GM23338 (cell line): ENCODE data around the gene DPF1. TPM values are rescaled to one million over a fixed set of nuclear protein-coding genes. Genes with fewer than 3 reads are reported as not detected.

Experiments used
- ATAC-seq: fragments of 200-7000 bp; cut with Tn5 transposase; 3 replicates; pipeline ENCODE4 v1.9.1; 2020
- DNase-seq: peaks from one replicate; pipeline ENCODE4 v3.0.0-alpha.2; 2015; ENCODE audit warnings: low spot score
- H2AFZ ChIP-seq: fragments of 200-600 bp; sonication (generic); 2 replicates; pipeline ENCODE4 v1.8.0; 2016; ENCODE audit warnings: antibody characterized with exemption, mild to moderate bottlenecking, moderate library complexity
- H3F3A ChIP-seq: fragments of 200-600 bp; sonication (generic); replicated peaks from 2 replicates; pipeline ENCODE4 v1.8.0; 2017; ENCODE audit warnings: antibody characterized with exemption, mixed run types, low read depth
- H3K27ac ChIP-seq: fragments of 200-600 bp; sonication (generic); 2 replicates; pipeline ENCODE4 v1.6.1; 2016; ENCODE audit warnings: low read depth
- H3K27me3 ChIP-seq: fragments of 200-600 bp; sonication (generic); 2 replicates; pipeline ENCODE4 v1.8.0; 2016; ENCODE audit warnings: mild to moderate bottlenecking, mixed run types, moderate library complexity; ENCODE audit not compliant: insufficient read depth
- H3K36me3 ChIP-seq: fragments of 200-600 bp; sonication (generic); 2 replicates; pipeline ENCODE4 v1.8.0; 2016; ENCODE audit warnings: mild to moderate bottlenecking; ENCODE audit not compliant: insufficient read depth
- H3K4me1 ChIP-seq: fragments of 200-600 bp; sonication (generic); 2 replicates; pipeline ENCODE4 v1.8.0; 2016; ENCODE audit warnings: mild to moderate bottlenecking, moderate library complexity; ENCODE audit not compliant: insufficient read depth
- H3K4me2 ChIP-seq: fragments of 200-600 bp; sonication (generic); 2 replicates; pipeline ENCODE4 v1.7.1; 2017; ENCODE audit warnings: mixed run types
- H3K4me3 ChIP-seq: fragments of 200-600 bp; sonication (generic); 2 replicates; pipeline ENCODE4 v1.6.1; 2016; ENCODE audit warnings: mixed run types
- H3K79me2 ChIP-seq: fragments of 200-600 bp; sonication (generic); replicated peaks from 2 replicates; pipeline ENCODE4 v1.8.0; 2017; ENCODE audit warnings: mild to moderate bottlenecking; ENCODE audit not compliant: insufficient read depth
- H3K9me2 ChIP-seq: fragments of 200-600 bp; sonication (generic); 2 replicates; pipeline ENCODE4 v1.8.0; 2017; ENCODE audit not compliant: insufficient read depth
- H4K20me1 ChIP-seq: fragments of 200-600 bp; sonication (generic); replicated peaks from 2 replicates; pipeline ENCODE4 v1.8.0; 2017; ENCODE audit warnings: mild to moderate bottlenecking; ENCODE audit not compliant: insufficient read depth
- H3K27ac Mint-ChIP-seq: 2 replicates; pipeline ENCODE4 v1.8.0; 2020; ENCODE audit warnings: inconsistent platforms, mild to moderate bottlenecking, moderate library complexity, mixed read lengths
- H3K27me3 Mint-ChIP-seq: 3 replicates; pipeline ENCODE4 v1.8.0; 2022; ENCODE audit warnings: low read depth, mild to moderate bottlenecking, moderate library complexity, mixed read lengths, inconsistent platforms; ENCODE audit not compliant: insufficient read depth, poor library complexity
- H3K36me3 Mint-ChIP-seq: 3 replicates; pipeline ENCODE4 v1.8.0; 2021; ENCODE audit warnings: low read depth, mild to moderate bottlenecking, inconsistent platforms, moderate library complexity, mixed read lengths
- H3K4me1 Mint-ChIP-seq: 3 replicates; pipeline ENCODE4 v1.8.0; 2020; ENCODE audit warnings: mild to moderate bottlenecking, inconsistent platforms, mixed read lengths
- H3K4me3 Mint-ChIP-seq: 3 replicates; pipeline ENCODE4 v1.8.0; 2021; ENCODE audit warnings: moderate library complexity, mild to moderate bottlenecking, inconsistent platforms, mixed read lengths
- H3K9me3 Mint-ChIP-seq: 3 replicates; pipeline ENCODE4 v1.8.0; 2020; ENCODE audit warnings: moderate library complexity, mild to moderate bottlenecking, inconsistent platforms, mixed read lengths
- CREB1 ChIP-seq: fragments of 250-450 bp; sonication (Bioruptor Pico); IDR thresholded peaks from 2 replicates; pipeline ENCODE4 v1.5.0; 2020; ENCODE audit warnings: low read depth, mild to moderate bottlenecking, moderate library complexity
- CTCF ChIP-seq, 2 experiments: fragments of 200-600 bp in 1 of 2; sonication (generic) in 1 of 2; conservative IDR thresholded peaks; 2 replicates each; pipeline versions ENCODE4 v1.5.1 to v1.6.1; 2016 to 2017; ENCODE audit warnings: antibody characterized with exemption in 2 of 2, low read depth in 2 of 2, mild to moderate bottlenecking in 2 of 2, moderate library complexity in 1 of 2
- EZH2 ChIP-seq: fragments of 200-600 bp; sonication (generic); IDR thresholded peaks from one replicate; pipeline ENCODE4 v1.8.0; 2017; ENCODE audit warnings: antibody characterized with exemption, mild to moderate bottlenecking, low read depth; ENCODE audit not compliant: unreplicated experiment
- NANOG ChIP-seq: IDR thresholded peaks from 2 replicates; pipeline ENCODE4 v1.6.1; 2016; ENCODE audit warnings: antibody characterized with exemption, borderline replicate concordance
- ZNF114 ChIP-seq: fragments of 250-450 bp; sonication (Bioruptor Pico); IDR thresholded peaks from 2 replicates; pipeline ENCODE4 v1.5.0; 2020; ENCODE audit warnings: mild to moderate bottlenecking, moderate library complexity
- ZNF331 ChIP-seq: fragments of 250-450 bp; sonication (Bioruptor Pico); IDR thresholded peaks from 2 replicates; pipeline ENCODE4 v1.5.0; 2020; ENCODE audit warnings: low read depth, mild to moderate bottlenecking, moderate library complexity
- ZNF462 ChIP-seq: fragments of 250-450 bp; sonication (Bioruptor Pico); IDR thresholded peaks from 2 replicates; pipeline ENCODE4 v1.5.0; 2020; ENCODE audit warnings: mild to moderate bottlenecking, moderate library complexity
- polyA plus RNA-seq: library from polyadenylated mRNA; unstranded; fragments of >200 nt; fragmentation: Nextera tagmentation; extraction: Ambion mirVana; gene quantifications from 2 replicates; pipeline ENCODE4 v1.2.1, GENCODE V29; 2016
- total RNA-seq: library from RNA; depleted of rRNA; stranded (reverse); fragments of >200 nt; shearing (Covaris generic); gene quantifications from 2 replicates; pipeline ENCODE4 v1.2.3, GENCODE V29; 2014

Gene DPF1
- total and polyA plus RNA-seq, 2 experiments from 2014 or later: 8.3 to 11.7 TPM

- TF ChIP-seq ZNF462 (CRISPR knock-in tag) (no peak), NANOG (no peak), ZNF331 (no peak), CTCF (conservative IDR thresholded peaks at IDR 0.05; ENCODE audit: low read depth in 2 of 2) (no peak)
Measured at GRCh38 chr19:38264486-38265212, 40.6 kb upstream of the DPF1 start, which contains the start of gene SPINT2 (continued).

- Mint-ChIP-seq H3K9me3 (no peaks in the 10 kb centered on the region), H3K27ac (peak overlapping the region; percentile 96), H3K36me3 (no peaks in the 10 kb centered on the region; the same call in 2 of the 3 replicates), H3K4me3 (peak overlapping the region; percentile 72), H3K4me1 (peaks cover 48% of the 10 kb centered on the region), H3K27me3 (peaks cover 20% of the 10 kb centered on the region)
- Histone ChIP-seq H3F3A (peaks cover 31% of the 10 kb centered on the region), H3K27me3 (no peaks in the 10 kb centered on the region), H3K4me2 (peak overlapping the region; percentile 99), H2AFZ (peak overlapping the region; percentile 94), H3K36me3 (no peaks in the 10 kb centered on the region), H3K79me2 (peaks cover 41% of the 10 kb centered on the region), H3K4me3 (peak overlapping the region; percentile 96), H3K4me1 (peaks cover 52% of the 10 kb centered on the region), H3K27ac (peak overlapping the region; percentile 100), H4K20me1 (peaks cover 29% of the 10 kb centered on the region), H3K9me2 (no peaks in the 10 kb centered on the region)
- DNase-seq: peak; percentile 93
- peak; percentile 78 for ATAC-seq
- TF ChIP-seq ZNF114 (CRISPR knock-in tag) (no peak), EZH2 (no peak), CREB1 (CRISPR knock-in tag) (peak; percentile 54)
Measured at GRCh38 chr19:38263689-38264485, 39.9 kb upstream of the DPF1 start.
